Lung (tissue), 12 donors: ENCODE data around the gene NAPB. TPM values are rescaled to one million over a fixed set of nuclear protein-coding genes. Genes with fewer than 3 reads are reported as not detected.
A peak's percentile ranks its signal among the peaks of the same experiment; 100 is the strongest.

Source experiments
- ATAC-seq: fragments of 200-7000 bp; cut with Tn5 transposase; one replicate; pipeline ENCODE4 v1.9.1; 2020; ENCODE audit warnings: moderate number of reproducible peaks; ENCODE audit not compliant: insufficient read depth, low FRiP score
- DNase-seq, 3 donors: peaks; one replicate each; pipeline ENCODE4 v3.0.0-alpha.2; 2013 to 2017
- H3K27ac ChIP-seq, 2 donors: one replicate each; pipeline ENCODE4 v1.5.1; 2013; ENCODE audit warnings: mild to moderate bottlenecking in 2 of 2, moderate library complexity in 2 of 2, control low read depth in 1 of 2, inconsistent platforms in 1 of 2, low read depth in 1 of 2, low read length in 1 of 2
- H3K27me3 ChIP-seq, 3 donors: one replicate each; pipeline ENCODE4 v1.5.1; 2013; ENCODE audit warnings: low read length in 2 of 3; ENCODE audit not compliant: control insufficient read depth in 3 of 3, insufficient read depth in 3 of 3
- H3K36me3 ChIP-seq, 4 donors: one replicate each; pipeline ENCODE4 v1.5.1; 2013; ENCODE audit warnings: low read length in 4 of 4, mild to moderate bottlenecking in 1 of 4, moderate library complexity in 1 of 4; ENCODE audit not compliant: control insufficient read depth in 4 of 4, insufficient read depth in 4 of 4
- H3K4me1 ChIP-seq, 5 donors: one replicate each; pipeline ENCODE4 v1.5.1; 2013; ENCODE audit warnings: low read length in 5 of 5, mild to moderate bottlenecking in 2 of 5, moderate library complexity in 1 of 5; ENCODE audit not compliant: control insufficient read depth in 5 of 5, insufficient read depth in 5 of 5
- H3K4me3 ChIP-seq: one replicate; pipeline ENCODE4 v1.5.1; 2013; ENCODE audit warnings: mild to moderate bottlenecking, control low read depth, moderate library complexity
- H3K9ac ChIP-seq, 2 donors: one replicate each; pipeline ENCODE4 v1.5.1; 2013; ENCODE audit warnings: low read length in 2 of 2, control low read depth in 1 of 2; ENCODE audit not compliant: insufficient read depth in 1 of 2
- H3K9me3 ChIP-seq, 4 donors: one replicate each; pipeline ENCODE4 v1.5.1; 2013; ENCODE audit warnings: low read length in 3 of 4, mild to moderate bottlenecking in 1 of 4, moderate library complexity in 1 of 4; ENCODE audit not compliant: control insufficient read depth in 4 of 4, insufficient read depth in 3 of 4
- CTCF ChIP-seq: IDR thresholded peaks from 2 replicates; pipeline ENCODE4 v1.5.1; 2012; ENCODE audit warnings: mild to moderate bottlenecking; ENCODE audit errors: control extremely low read depth, extremely low read depth
- WGBS, 2 donors: extraction: QIAGEN DNeasy Blood & Tissue Kit; methylation state at CpG; one replicate each; pipeline ENCODE4 v1.1.7; 2013; 5-methylcytosine and 5-hydroxymethylcytosine counted together
- polyA plus RNA-seq, 2 donors: library from polyadenylated mRNA; stranded (reverse); fragments of 200-250 nt; gene quantifications; one replicate each; pipeline ENCODE4 v1.2.1, GENCODE V29; 2013
- total RNA-seq, 2 donors: library from RNA; depleted of rRNA in 1 of 2; stranded (reverse); fragments of >200 nt in 1 of 2; gene quantifications; one replicate each; pipeline ENCODE4 v1.2.1, GENCODE V29; 2014 to 2021
- donor health status: control.
- donor health status: control.
- donor health status: Bipolar disorder and iron deficiency.
- donor health status: healthy.
- donor health status: DM: yes; HTN: yes; CAD: no.

NAPB gene
- total and polyA plus RNA-seq, 4 donors: 4.4 to 45.7 (median 6.9) TPM

DNA sequence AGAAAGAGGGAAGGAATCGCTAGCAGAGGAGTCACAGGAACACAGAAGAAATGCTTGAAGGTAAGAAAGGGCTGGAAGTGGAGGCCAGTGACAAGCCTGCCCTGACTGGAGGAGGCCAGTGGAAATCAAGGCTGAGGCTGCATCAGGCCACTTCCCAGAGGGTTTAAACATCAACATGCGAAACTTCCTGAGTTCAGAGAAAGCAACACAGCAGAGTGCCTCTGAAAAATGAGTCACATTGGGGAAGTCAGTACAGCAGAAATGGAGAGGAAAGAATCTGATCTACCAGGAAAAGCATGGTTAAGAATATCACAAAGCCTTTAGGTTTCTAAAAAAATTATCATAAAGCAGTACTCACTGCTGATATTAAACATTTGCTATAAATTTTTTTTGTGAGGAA, 23.3 kb downstream of the NAPB start:
- ATAC-seq (no peak), DNase-seq (no peak)
- Histone ChIP-seq H3K4me1 (peaks cover 0 to 7% (median 0%) of the 10 kb centered on the region in 5 donors), H3K9ac (no peak overlapping the region), H3K27me3 (no peaks in the 10 kb centered on the region), H3K9me3 (no peaks in the 10 kb centered on the region), H3K4me3 (no peak overlapping the region), H3K27ac (no peak overlapping the region), H3K36me3 (peaks cover 9 to 26% (median 18%) of the 10 kb centered on the region in 4 donors)
- 63 to 66% methylated on average over 2 of the region's 2 CpGs for WGBS, 2 donors
- no peak for TF ChIP-seq CTCF

- H3K9ac ChIP-seq: no peak overlapping the region
- no peak overlapping the region for H3K4me3 ChIP-seq
- no peak overlapping the region for H3K27ac ChIP-seq
- WGBS, 2 donors: 73 to 89% methylated on average over 6 of the region's 6 CpGs
- peaks cover 0 to 7% (median 0%) of the 10 kb centered on the region in 5 donors for H3K4me1 ChIP-seq
- ATAC-seq (no peak), DNase-seq (no peak)
- no peaks in the 10 kb centered on the region for H3K9me3 ChIP-seq
- TF ChIP-seq CTCF: no peak
- peaks cover 9 to 25% (median 18%) of the 10 kb centered on the region in 4 donors for H3K36me3 ChIP-seq
- H3K27me3 ChIP-seq: no peaks in the 10 kb centered on the region
Measured at GRCh38 chr20:23396950-23397627, 24.2 kb downstream of the NAPB start.

DNA sequence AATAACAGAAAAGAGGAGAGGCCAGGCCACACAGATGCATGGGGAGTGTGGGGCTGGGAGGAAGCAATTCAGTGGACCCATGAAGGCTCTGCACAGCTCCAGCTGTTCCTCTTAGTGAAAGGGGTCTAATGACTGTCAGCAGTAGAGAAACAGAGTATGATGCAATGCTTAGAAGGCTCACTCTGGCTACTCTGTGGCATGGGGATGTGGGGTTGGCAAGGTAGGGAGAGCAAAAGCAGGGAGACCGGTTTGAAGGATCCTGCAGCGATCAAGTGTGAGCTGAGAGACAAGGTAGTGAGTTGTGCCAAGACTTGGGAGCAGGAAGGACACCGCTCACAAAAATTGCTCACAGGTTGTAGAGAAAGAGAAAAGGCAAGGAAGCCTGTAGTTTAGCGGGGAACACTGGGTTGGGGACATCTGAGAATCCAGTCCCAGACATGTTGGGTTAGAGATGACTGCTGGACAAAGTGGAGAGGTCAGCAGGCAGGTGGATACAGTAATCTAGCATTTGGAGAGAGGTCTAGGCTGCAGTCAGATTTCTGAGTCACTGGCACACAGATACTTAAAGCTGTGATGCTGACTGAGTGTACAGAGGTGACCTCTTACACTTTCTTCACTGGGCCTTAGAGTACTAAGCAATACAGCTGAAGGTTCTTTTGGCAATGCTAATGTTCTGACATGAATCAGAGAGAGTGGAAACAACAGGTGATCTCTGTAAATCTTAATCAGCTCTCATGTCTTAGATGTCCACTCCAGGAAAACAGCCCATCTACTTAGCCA, 27.1 kb downstream of the NAPB start:
- TF ChIP-seq CTCF: no peak
- Histone ChIP-seq H3K9me3 (no peaks in the 10 kb centered on the region), H3K9ac (no peak overlapping the region), H3K27ac (peak overlapping the region in 1 of 2 donors; percentile 44), H3K36me3 (peaks cover 16 to 23% (median 19%) of the 10 kb centered on the region in 4 donors), H3K4me3 (no peak overlapping the region), H3K27me3 (no peaks in the 10 kb centered on the region), H3K4me1 (peaks cover 0 to 5% (median 0%) of the 10 kb centered on the region in 5 donors)
- peak; percentile 55 for ATAC-seq
- WGBS, 2 donors: 82 to 98% methylated on average over 4 of the region's 4 CpGs
- DNase-seq: no peak
